Astrocyte (in vitro differentiated cells and primary cell): ENCODE results near the gene PLPPR5. TPM values are rescaled to one million over a fixed set of nuclear protein-coding genes. Genes with fewer than 3 reads are reported as not detected.

Experiments used
- DNase-seq: peaks from one replicate; pipeline ENCODE4 v3.0.0-alpha.2; 2010; ENCODE audit warnings: low read depth
- FAIRE-seq: peaks from 2 replicates; lab custom pipeline; 2011; peaks lifted over from hg19 to GRCh38; lab: Jason Lieb, UNC
- H2AFZ ChIP-seq: 2 replicates; pipeline ENCODE4 v1.6.0; 2012; ENCODE audit warnings: low read depth, low read length, inconsistent platforms
- H3K27ac ChIP-seq: 2 replicates; pipeline ENCODE4 v1.5.1; 2011; ENCODE audit warnings: low read depth, low read length, inconsistent platforms
- H3K27me3 ChIP-seq: 2 replicates; pipeline ENCODE4 v1.6.0; 2011; ENCODE audit warnings: low read length, inconsistent platforms; ENCODE audit not compliant: insufficient read depth
- H3K36me3 ChIP-seq: 2 replicates; pipeline ENCODE4 v1.5.1; 2011; ENCODE audit warnings: low read length, inconsistent platforms; ENCODE audit not compliant: insufficient read depth
- H3K4me1 ChIP-seq: 2 replicates; pipeline ENCODE4 v1.5.1; 2011; ENCODE audit warnings: low read length, inconsistent platforms; ENCODE audit not compliant: insufficient read depth
- H3K4me2 ChIP-seq: 2 replicates; pipeline ENCODE4 v1.6.0; 2012; ENCODE audit warnings: low read length, inconsistent platforms
- H3K4me3 ChIP-seq: 2 replicates; pipeline ENCODE4 v1.5.1; 2011; ENCODE audit warnings: low read depth, mild to moderate bottlenecking, low read length, inconsistent platforms; ENCODE audit not compliant: insufficient read depth
- H3K79me2 ChIP-seq: 2 replicates; pipeline ENCODE4 v1.6.0; 2012; ENCODE audit warnings: mild to moderate bottlenecking, low read length, inconsistent platforms; ENCODE audit not compliant: insufficient read depth
- H3K9ac ChIP-seq: 2 replicates; pipeline ENCODE4 v1.6.0; 2012; ENCODE audit warnings: mild to moderate bottlenecking, low read length, inconsistent platforms
- H3K9me3 ChIP-seq: 2 replicates; pipeline ENCODE4 v1.5.1; 2012; ENCODE audit warnings: low read depth, mild to moderate bottlenecking, low read length, inconsistent platforms; ENCODE audit not compliant: insufficient read depth
- H4K20me1 ChIP-seq: 2 replicates; pipeline ENCODE4 v1.6.0; 2012; ENCODE audit warnings: low read length, inconsistent platforms; ENCODE audit not compliant: insufficient read depth
- H3K27ac Mint-ChIP-seq: one replicate; pipeline ENCODE4 v1.8.0; 2021; ENCODE audit warnings: mild to moderate bottlenecking, mixed read lengths; ENCODE audit not compliant: unreplicated experiment
- H3K27me3 Mint-ChIP-seq: one replicate; pipeline ENCODE4 v1.8.0; 2021; ENCODE audit warnings: low read depth, mixed read lengths; ENCODE audit not compliant: unreplicated experiment
- H3K36me3 Mint-ChIP-seq: one replicate; pipeline ENCODE4 v1.8.0; 2021; ENCODE audit warnings: low read depth, mixed read lengths; ENCODE audit not compliant: unreplicated experiment
- H3K4me1 Mint-ChIP-seq: one replicate; pipeline ENCODE4 v1.8.0; 2021; ENCODE audit warnings: low read depth, mixed read lengths; ENCODE audit not compliant: unreplicated experiment
- H3K4me3 Mint-ChIP-seq: one replicate; pipeline ENCODE4 v1.8.0; 2021; ENCODE audit warnings: mild to moderate bottlenecking, moderate library complexity, mixed read lengths; ENCODE audit not compliant: unreplicated experiment
- H3K9me3 Mint-ChIP-seq: one replicate; pipeline ENCODE4 v1.8.0; 2021; ENCODE audit warnings: mild to moderate bottlenecking, mixed read lengths; ENCODE audit not compliant: unreplicated experiment
- EZH2 ChIP-seq: IDR thresholded peaks from 2 replicates; pipeline ENCODE4 v1.6.1; 2012; ENCODE audit warnings: mild to moderate bottlenecking, low read length, inconsistent platforms; ENCODE audit not compliant: insufficient read depth
- total RNA-seq: library from RNA; stranded (reverse); gene quantifications from 2 replicates; pipeline ENCODE4 v1.2.1, GENCODE V29; 2021
- TF ChIP-seq, protein P1 (sequence below): IDR thresholded peaks from 2 replicates; pipeline ENCODE4 v1.5.1; 2011; ENCODE audit warnings: low read depth, mild to moderate bottlenecking, inconsistent platforms, low read length, moderate library complexity; ENCODE audit not compliant: insufficient read depth

PLPPR5 gene
- total RNA-seq, 1 donor from 2014 or later = 0.09 TPM

GRCh38 chr1:98842241-98842640, 162.4 kb downstream of the PLPPR5 start:
- H3K27ac ChIP-seq = no peak overlapping the region
- H3K27me3 ChIP-seq = no peaks in the 10 kb centered on the region
- DNase-seq = no peak
- H3K9me3 ChIP-seq = no peaks in the 10 kb centered on the region
- no peak overlapping the region for H3K9ac ChIP-seq
- no peak overlapping the region for H2AFZ ChIP-seq
- no peak for TF ChIP-seq EZH2
- TF ChIP-seq, protein P1, sequence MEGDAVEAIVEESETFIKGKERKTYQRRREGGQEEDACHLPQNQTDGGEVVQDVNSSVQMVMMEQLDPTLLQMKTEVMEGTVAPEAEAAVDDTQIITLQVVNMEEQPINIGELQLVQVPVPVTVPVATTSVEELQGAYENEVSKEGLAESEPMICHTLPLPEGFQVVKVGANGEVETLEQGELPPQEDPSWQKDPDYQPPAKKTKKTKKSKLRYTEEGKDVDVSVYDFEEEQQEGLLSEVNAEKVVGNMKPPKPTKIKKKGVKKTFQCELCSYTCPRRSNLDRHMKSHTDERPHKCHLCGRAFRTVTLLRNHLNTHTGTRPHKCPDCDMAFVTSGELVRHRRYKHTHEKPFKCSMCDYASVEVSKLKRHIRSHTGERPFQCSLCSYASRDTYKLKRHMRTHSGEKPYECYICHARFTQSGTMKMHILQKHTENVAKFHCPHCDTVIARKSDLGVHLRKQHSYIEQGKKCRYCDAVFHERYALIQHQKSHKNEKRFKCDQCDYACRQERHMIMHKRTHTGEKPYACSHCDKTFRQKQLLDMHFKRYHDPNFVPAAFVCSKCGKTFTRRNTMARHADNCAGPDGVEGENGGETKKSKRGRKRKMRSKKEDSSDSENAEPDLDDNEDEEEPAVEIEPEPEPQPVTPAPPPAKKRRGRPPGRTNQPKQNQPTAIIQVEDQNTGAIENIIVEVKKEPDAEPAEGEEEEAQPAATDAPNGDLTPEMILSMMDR = no peak
- Mint-ChIP-seq H3K4me1 (peaks cover 5% of the 10 kb centered on the region), H3K27me3 (no peaks in the 10 kb centered on the region), H3K4me3 (no peak overlapping the region), H3K36me3 (no peaks in the 10 kb centered on the region), H3K9me3 (no peaks in the 10 kb centered on the region), H3K27ac (no peak overlapping the region)
- H3K4me3 ChIP-seq = no peak overlapping the region
- no peak for FAIRE-seq
- H3K4me2 ChIP-seq = no peak overlapping the region
- no peaks in the 10 kb centered on the region for H3K79me2 ChIP-seq
- no peaks in the 10 kb centered on the region for H4K20me1 ChIP-seq
- H3K36me3 ChIP-seq = no peaks in the 10 kb centered on the region
- H3K4me1 ChIP-seq = no peaks in the 10 kb centered on the region
